GM18520 (cell line): ENCODE results near the gene OGG1.
A peak's percentile ranks its signal among the peaks of the same experiment; 100 is the strongest.
"Not testable (repeated sequence)": the region's sequence is repeated elsewhere in the genome, so short reads cannot be mapped to it uniquely, and the experiment has no call there.

ENCODE experiments used
- ATAC-seq: cut with Tn5 transposase; IDR thresholded peaks from one replicate; pipeline ENCODE4 v1.9.1; 2021; ENCODE audit not compliant: unreplicated experiment

The OGG1 gene

DNA sequence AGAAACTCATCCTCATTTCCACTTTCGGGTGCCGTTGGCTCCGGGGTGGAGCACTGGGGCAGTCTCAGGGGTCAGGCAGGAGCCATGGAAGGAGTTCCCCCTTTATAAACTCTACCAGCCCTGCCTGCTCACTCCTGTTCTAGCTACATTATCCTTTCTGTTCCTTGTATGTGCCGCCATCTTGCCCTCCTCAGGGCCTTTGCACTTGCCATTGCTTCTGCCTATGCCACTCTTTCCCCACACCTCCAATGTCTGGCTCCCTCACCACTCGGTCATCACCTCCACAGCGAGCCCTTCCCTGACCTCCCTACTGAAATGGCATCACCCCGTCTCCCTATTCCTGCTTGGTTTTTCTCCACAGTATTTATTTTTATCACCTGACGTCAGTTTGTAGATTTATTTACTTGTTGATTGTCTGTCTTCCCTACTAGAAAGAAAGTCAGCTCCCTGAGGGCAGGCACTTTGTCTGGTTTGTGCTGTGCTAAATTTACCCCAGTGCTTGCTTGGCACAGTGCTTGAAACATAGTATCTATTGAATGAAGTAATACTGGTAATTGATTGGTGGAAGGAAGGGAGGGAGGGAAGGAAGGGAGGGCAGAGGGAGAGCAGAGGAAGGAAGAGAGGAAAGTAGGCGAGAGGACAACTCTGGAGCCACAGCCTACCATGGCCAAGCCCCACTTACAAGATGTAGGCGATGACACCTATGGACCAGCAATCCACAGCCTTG, 11.2 kb downstream of the OGG1 start:
- ATAC-seq, result no peak

GRCh38 chr3:9761919-9762318, 12.2 kb downstream of the OGG1 start:
- no peak for ATAC-seq

- no peak for ATAC-seq
Observed at GRCh38 chr3:9762871-9763270, 13.1 kb downstream of the OGG1 start.

GRCh38 chr3:9765865-9766264, 16.1 kb downstream of the OGG1 start:
- ATAC-seq, result no peak

GRCh38 chr3:9767418-9767817, 17.7 kb downstream of the OGG1 start:
- ATAC-seq, result no peak

- no peak for ATAC-seq
Observed at GRCh38 chr3:9768141-9768775, 18.5 kb downstream of the OGG1 start.

GRCh38 chr3:9769012-9769411, 19.3 kb downstream of the OGG1 start:
- ATAC-seq, result no peak

DNA sequence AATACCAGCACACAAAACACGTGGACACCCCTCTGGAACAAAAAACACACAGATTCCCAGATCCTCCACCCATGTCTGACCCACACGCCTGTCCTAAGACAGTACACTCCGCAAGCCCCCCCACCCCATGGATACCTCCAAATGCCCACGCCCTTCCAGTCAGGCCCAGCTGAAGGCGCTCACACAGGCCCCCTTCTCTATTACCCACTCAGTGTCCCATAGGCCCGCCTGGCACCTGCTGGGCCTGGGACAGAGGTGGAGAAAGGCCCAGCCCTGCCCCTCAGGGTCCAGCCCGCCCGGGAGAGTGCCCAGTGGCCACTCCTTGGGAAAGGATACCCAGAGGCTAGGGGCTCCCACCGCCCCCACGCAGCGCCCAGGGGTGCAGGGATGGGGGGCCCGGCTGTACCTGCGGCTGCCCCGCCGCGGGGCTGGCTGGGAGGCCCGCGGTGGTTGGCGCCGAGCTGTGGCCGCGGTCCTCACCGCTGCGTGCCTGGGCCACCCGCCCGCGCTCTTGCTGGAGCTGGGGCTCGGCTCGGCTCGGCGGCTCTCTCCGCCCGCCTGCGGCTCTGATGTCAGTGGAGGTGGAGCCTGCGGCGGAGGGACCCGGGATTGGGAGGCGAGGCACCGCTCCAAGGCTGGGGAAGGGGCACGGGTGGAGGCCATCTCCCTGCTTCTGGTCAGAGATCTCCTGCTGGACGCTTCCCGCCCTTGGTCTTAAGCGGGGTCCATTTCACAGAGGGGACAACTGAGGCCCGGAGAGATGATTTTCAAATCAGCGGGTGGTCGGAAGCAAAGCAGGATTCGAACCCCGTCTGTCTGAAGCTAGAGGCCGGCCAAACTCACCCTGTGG, 19.9 kb downstream of the OGG1 start, which contains the start of gene CAMK1:
CAMK1 (minus strand) TSS at position 522 of the 850 bp plus-strand sequence. CDS start 2,198 bp downstream, outside the sequence.
- peak; percentile 48 for ATAC-seq

- ATAC-seq, result no peak
Observed at GRCh38 chr3:9770276-9770812, 20.6 kb downstream of the OGG1 start.

- ATAC-seq, result not testable (repeated sequence)
Observed at GRCh38 chr3:9771007-9771406, 21.3 kb downstream of the OGG1 start.

DNA sequence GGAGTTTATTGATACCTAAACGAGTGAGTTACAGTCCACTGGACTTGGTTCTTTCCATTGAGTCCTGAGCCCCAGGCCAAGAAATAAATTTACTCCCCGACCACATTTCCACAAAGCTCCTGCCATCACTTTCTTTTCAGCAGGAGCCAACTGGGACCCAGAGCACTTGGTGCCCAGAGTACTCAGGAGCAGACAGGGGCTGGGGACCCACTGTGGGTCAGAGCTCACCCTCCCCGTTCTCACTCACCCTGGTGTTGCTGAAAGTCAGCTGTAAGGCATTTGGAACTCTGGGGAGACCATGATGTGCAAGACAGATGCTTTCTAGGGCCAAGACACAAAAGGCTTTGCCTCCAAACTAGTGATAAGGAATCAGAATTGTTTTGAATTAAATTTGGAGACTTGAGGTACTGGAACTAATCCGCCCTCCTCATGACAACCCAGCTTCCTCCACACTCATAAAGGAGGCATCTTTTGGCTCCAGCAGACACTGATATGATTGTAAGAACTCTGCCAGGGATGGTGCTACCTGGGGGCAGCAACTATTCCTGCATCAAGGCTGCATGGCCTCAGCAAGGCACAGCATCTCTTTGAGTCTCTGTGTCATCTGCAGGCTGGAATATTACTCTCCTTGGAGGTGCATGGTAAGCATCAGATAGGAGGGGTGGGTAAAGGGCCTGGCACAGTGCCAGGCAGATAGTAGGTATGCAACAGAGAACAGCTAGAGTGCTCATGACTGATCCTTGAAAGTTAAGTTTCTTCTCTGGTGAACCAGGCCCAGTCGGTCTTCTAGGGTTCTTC, 27.3 kb downstream of the OGG1 start:
- no peak for ATAC-seq

GRCh38 chr3:9777694-9778021, 27.9 kb downstream of the OGG1 start:
- ATAC-seq, result no peak

DNA sequence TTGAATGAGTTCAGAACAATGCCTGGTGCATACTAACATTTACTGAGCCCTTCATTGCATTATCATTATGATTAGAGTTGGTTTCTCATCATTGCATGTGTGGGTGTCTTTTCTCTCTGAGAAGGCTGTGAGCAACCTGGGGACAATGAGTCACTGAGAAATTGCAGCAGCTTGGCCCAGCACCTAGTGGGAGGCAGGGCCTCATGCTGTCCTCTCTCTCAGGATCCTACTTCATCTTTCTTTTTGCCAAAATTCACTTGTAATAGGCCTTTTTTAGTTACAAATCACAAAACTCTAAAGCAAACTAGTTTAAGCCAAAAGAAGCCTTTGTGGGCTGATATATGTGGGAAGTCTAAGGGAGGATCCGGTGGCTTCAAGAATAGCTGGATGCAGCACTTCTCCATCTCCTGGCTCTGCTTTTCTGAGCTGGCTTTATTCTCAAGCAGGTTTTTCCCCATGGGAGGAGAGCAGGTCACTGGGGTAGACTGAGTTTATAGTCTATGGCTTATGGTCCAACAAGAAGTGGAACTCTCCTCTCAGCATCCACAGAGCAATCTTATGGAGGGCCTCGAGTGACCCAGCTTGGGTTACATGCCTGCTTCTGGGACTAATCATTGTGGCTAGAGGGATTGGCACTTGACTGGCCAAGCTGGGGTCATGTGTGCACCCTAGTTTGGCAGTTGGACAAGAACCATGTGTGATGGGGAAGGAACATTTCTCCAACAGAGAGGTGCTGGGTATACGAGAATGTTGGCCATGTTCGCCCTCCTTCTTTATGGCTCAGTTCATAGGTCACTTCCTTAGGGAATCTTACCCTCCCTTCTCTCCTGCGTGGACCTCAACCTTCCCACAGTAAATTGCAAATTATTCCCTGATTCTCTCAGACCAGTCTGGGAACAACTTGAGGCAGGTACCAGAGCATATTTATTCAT, 28.7 kb downstream of the OGG1 start:
- no peak for ATAC-seq

DNA sequence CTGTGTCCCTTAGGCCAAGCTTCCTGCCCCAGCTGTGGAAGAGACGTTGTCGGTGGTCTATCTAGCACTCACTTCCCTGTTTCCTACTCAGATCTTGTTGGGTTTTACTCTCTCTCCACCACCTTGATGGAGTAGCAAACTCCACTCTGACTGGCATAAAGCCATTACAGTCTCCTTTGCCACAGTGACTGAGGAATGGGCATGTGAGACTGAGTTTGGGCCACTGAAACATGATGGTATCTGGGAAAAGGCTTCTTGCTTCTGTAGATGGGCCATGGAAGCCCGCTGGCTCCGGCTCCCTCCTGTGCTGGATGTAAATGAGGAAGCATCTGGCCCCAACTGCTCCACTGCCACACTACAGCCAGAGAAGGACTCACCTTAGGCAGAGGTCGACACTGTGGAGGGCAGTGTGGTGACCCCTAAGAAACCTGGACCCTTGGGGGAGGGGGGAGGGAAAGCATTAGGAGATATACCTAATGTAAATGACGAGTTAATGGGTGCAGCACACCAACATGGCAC, 29.4 kb downstream of the OGG1 start:
- no peak for ATAC-seq

GRCh38 chr3:9779721-9780457, 30.1 kb downstream of the OGG1 start:
- ATAC-seq, result no peak

DNA sequence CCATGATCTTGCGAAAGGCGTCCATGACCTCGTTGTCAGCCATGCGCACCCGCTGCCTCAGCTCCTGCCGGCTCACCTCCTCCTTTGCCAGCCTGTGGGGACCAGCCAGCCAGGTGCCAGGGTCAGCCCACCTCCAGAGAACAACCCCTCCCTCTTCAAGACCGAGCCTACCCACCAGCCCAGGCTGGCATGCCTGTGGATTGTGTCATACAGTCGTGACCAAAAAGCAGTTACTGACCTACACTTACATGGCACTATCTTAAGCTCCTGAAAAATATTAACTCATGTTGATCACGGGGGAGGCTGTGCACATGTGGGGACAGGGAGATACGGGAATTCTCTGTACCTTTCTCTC, 30.7 kb downstream of the OGG1 start:
- ATAC-seq, result no peak

- ATAC-seq, result no peak
Observed at GRCh38 chr3:9780910-9781309, 31.2 kb downstream of the OGG1 start.

GRCh38 chr3:9781551-9781950, 31.8 kb downstream of the OGG1 start:
- no peak for ATAC-seq
